Type B pancreatic cell (in vitro differentiated cells): Measurements from ENCODE around the gene ZNF750. TPM values are rescaled to one million over a fixed set of nuclear protein-coding genes. Genes with fewer than 3 reads are reported as not detected.

Experiments used
- DNase-seq: peaks from one replicate; pipeline ENCODE4 v3.0.0; 2021; ENCODE audit warnings: mixed read lengths; ENCODE audit not compliant: unreplicated experiment; ENCODE audit errors: extremely low spot score
- H3K27ac Mint-ChIP-seq: 2 replicates; pipeline ENCODE4 v1.8.0; 2021; ENCODE audit warnings: mild to moderate bottlenecking, mixed read lengths
- H3K27me3 Mint-ChIP-seq: 2 replicates; pipeline ENCODE4 v1.8.0; 2021; ENCODE audit warnings: mixed read lengths
- H3K36me3 Mint-ChIP-seq: 2 replicates; pipeline ENCODE4 v1.8.0; 2021; ENCODE audit warnings: mixed read lengths
- H3K4me1 Mint-ChIP-seq: one replicate; pipeline ENCODE4 v1.8.0; 2021; ENCODE audit warnings: mixed read lengths; ENCODE audit not compliant: unreplicated experiment
- H3K4me3 Mint-ChIP-seq: 2 replicates; pipeline ENCODE4 v1.8.0; 2021; ENCODE audit warnings: mild to moderate bottlenecking, mixed read lengths
- H3K9me3 Mint-ChIP-seq: 2 replicates; pipeline ENCODE4 v1.8.0; 2021; ENCODE audit warnings: mixed read lengths
- total RNA-seq: library from RNA; stranded (reverse); gene quantifications from 2 replicates; pipeline ENCODE4 v1.2.1, GENCODE V29; 2021; ENCODE audit warnings: low replicate concordance
- TF ChIP-seq, protein P1 (sequence below): fragments of 200-600 bp; sonication (generic); conservative IDR thresholded peaks from 2 replicates; pipeline ENCODE4 v1.5.0; 2021; ENCODE audit warnings: antibody characterized with exemption, mild to moderate bottlenecking

ZNF750 gene
- total RNA-seq, 1 donor from 2014 or later: 10.3 TPM

DNA sequence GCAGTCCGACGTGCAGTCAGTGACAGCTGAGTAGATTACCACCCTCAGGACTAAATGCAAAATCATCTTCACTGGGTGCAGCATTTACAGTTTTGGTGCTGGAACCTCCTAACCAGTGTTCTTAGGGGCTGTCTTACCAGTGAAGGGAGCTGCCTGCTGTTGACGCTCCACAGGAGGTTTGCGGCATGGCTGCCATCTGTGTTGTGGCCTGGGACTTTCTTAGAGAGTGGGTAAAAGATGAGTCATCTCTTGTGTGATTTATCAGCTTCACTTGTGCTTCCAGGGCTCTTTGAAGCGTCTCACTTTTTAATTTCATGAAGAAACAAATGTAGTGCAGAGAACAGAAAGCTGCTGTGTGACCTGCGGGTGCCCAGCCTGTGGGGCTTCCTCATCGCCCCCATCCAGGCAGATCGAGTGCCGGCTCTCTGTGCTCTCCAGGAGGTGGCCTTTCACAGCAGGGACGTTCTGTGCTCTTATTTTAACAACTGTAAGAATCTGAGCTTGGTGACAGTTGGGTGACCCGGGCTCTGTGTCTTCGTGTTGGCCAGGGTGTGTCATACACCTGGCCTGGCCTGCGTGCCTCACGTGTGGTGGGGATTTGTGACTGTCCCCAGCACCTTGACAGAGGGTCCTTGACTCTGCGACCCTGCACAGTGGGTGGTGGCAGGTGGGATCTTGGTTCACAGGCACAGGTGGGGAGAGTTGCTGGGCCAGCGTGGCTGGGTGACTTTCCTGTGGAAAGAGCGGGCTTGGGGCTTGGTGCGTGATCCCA is 24.3 kb upstream of the ZNF750 start:
- peak overlapping the region; percentile 22 for H3K4me3 Mint-ChIP-seq
- H3K27ac Mint-ChIP-seq: peak overlapping the region; percentile 89
- no peaks in the 10 kb centered on the region for H3K27me3 Mint-ChIP-seq
- TF ChIP-seq, protein P1, sequence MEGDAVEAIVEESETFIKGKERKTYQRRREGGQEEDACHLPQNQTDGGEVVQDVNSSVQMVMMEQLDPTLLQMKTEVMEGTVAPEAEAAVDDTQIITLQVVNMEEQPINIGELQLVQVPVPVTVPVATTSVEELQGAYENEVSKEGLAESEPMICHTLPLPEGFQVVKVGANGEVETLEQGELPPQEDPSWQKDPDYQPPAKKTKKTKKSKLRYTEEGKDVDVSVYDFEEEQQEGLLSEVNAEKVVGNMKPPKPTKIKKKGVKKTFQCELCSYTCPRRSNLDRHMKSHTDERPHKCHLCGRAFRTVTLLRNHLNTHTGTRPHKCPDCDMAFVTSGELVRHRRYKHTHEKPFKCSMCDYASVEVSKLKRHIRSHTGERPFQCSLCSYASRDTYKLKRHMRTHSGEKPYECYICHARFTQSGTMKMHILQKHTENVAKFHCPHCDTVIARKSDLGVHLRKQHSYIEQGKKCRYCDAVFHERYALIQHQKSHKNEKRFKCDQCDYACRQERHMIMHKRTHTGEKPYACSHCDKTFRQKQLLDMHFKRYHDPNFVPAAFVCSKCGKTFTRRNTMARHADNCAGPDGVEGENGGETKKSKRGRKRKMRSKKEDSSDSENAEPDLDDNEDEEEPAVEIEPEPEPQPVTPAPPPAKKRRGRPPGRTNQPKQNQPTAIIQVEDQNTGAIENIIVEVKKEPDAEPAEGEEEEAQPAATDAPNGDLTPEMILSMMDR: no peak
- no peaks in the 10 kb centered on the region for H3K9me3 Mint-ChIP-seq
- peaks cover 65% of the 10 kb centered on the region for H3K4me1 Mint-ChIP-seq
- no peak for DNase-seq
- peaks cover 4% of the 10 kb centered on the region for H3K36me3 Mint-ChIP-seq

DNA sequence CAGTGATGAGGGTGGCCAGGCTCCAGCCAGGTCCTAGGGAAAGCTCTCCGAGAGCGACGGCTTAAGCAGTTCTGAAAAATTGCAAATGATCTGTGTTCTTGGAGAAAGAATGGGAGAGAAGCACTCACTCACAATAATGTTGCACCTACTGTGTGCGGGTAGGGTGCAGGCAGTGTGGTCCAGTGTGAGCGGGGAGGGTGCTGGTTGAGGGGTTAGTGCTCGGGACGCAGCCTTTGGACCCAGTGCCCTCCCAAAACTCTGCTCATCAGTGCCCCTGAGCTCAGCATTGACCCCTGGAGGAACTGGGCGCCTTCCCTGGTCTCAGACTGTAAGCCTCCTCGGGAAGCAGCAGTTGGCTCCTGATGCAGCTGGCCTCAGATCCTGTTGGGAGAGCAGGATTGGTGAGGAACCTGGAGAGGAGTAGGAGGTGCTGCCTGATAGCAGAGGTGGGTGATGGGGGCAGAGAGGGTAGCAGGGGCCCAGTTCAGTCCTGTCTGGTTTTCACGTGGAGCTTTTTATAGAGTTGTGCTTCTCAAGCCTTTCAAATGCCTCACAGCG is 23.6 kb upstream of the ZNF750 start:
- TF ChIP-seq, protein P1: no peak
- Mint-ChIP-seq H3K4me1 (peaks cover 61% of the 10 kb centered on the region), H3K27ac (peak overlapping the region; percentile 89)

GRCh38 chr17:82862737-82863382 is 23.0 kb upstream of the ZNF750 start:
- H3K9me3 Mint-ChIP-seq: no peaks in the 10 kb centered on the region
- no peaks in the 10 kb centered on the region for H3K36me3 Mint-ChIP-seq
- H3K4me1 Mint-ChIP-seq: peaks cover 60% of the 10 kb centered on the region
- no peaks in the 10 kb centered on the region for H3K27me3 Mint-ChIP-seq
- TF ChIP-seq, protein P1: no peak
- peak overlapping the region; percentile 89 for H3K27ac Mint-ChIP-seq
- peak overlapping the region; percentile 30 for H3K4me3 Mint-ChIP-seq
- no peak for DNase-seq

More for the DNA sequence above, 23.6 kb upstream of the ZNF750 start:
- H3K4me3 Mint-ChIP-seq: peak overlapping the region; percentile 22
- peaks cover under 1% of the 10 kb centered on the region for H3K36me3 Mint-ChIP-seq
- no peak for DNase-seq
- no peaks in the 10 kb centered on the region for H3K9me3 Mint-ChIP-seq
- H3K27me3 Mint-ChIP-seq: no peaks in the 10 kb centered on the region

DNA sequence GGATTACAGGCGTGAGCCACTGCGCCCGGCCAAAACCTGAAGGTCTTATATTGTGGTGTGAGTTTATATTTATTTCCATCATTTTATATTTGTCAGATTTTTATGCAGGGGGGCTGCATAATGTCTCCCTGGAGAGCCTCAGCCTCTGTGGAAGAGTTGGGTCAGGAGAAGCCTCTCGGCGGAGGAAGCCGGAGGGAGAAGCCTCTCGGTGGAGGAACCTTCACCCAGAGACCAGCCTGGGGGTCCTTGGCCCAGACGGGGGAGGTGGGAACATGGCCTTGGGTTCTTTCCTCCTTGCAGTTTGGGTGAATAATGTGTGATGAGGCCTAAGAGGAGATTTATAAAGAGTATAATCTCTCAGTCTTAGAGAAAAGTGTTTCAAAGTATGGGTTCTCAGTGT is 22.4 kb upstream of the ZNF750 start:
- peak overlapping the region; percentile 75 for H3K27ac Mint-ChIP-seq
- H3K27me3 Mint-ChIP-seq: no peaks in the 10 kb centered on the region
- DNase-seq: no peak
- peaks cover 2% of the 10 kb centered on the region for H3K36me3 Mint-ChIP-seq
- no peaks in the 10 kb centered on the region for H3K9me3 Mint-ChIP-seq
- TF ChIP-seq, protein P1: no peak
- H3K4me3 Mint-ChIP-seq: no peak overlapping the region
- H3K4me1 Mint-ChIP-seq: peaks cover 54% of the 10 kb centered on the region

DNA sequence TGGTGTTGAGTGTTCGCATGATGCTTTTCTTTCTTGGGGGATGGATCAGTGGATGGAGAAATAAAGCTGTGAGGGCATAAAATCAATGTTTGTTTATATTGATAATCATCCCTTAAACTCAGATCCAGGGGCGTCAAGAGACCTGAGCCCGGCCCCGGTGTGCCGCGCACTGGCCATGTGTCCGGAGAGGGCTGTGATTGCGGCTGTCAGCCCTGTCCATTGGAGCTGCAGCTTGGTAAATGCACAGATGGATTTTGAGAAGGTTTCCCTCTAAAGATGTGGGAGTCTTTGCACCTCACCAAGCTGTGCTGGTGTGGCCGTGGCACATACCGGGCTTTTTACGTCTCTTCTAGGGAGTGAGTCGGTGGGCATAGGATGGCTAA is 21.6 kb upstream of the ZNF750 start:
- DNase-seq: no peak
- peaks cover 50% of the 10 kb centered on the region for H3K4me1 Mint-ChIP-seq
- peaks cover 4% of the 10 kb centered on the region for H3K36me3 Mint-ChIP-seq
- peak overlapping the region; percentile 80 for H3K27ac Mint-ChIP-seq
- H3K9me3 Mint-ChIP-seq: no peaks in the 10 kb centered on the region
- H3K4me3 Mint-ChIP-seq: no peak overlapping the region
- TF ChIP-seq, protein P1: no peak
- H3K27me3 Mint-ChIP-seq: no peaks in the 10 kb centered on the region
